NOMO-1 treated with dmso at 0.1 percent for 144 hours (cell line): ENCODE data around the gene VWF.

Source experiments
- DNase-seq: peaks from one replicate; lab custom pipeline; 2025; ENCODE audit not compliant: unreplicated experiment; lab: John Stamatoyannopoulos, UW

The VWF gene

DNA sequence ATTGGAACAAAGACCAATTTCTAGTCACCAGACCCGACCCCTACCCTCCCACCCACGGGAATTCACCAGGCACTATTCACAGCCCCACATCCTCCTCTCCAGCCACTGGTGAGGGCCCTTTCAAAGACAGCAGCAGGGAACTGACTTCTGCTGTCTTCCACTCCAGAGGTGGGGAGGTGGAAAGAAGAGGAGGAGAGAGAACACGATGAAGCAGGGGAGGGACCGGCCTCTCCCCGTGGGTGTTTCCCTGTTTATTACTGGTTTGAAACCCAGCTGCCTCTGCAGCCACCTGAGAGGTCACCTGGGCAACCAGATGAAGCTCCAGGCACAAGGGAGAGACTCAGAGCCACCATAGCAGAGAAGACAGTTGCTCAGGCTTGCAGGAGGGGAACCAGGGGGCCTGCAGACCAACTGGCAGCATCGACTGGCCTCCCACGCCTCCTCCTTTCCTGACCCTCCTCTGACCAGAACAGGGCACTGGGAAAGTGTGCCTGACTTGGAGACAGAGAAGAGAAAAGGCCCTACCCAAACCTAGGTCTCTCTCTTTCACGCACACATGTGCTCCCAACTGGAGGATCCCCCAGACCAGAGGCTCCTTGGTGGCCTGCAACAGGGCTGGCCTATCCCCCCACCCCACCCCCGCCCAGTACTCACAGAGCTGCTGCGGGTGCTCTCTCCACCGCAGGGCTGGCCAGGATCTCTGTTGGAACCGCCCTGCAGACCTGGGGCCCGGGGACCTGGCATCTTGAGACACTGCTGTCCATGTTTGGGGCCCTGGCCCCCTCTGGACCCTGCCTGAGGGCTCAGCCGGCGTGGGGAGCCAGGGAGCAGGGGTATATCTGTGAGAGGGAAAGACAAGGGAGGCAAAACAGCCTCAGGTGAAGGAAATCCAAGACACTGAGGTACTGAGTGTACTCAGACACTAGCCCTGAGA, 202.2 kb downstream of the VWF start:
- no peak for DNase-seq

DNA sequence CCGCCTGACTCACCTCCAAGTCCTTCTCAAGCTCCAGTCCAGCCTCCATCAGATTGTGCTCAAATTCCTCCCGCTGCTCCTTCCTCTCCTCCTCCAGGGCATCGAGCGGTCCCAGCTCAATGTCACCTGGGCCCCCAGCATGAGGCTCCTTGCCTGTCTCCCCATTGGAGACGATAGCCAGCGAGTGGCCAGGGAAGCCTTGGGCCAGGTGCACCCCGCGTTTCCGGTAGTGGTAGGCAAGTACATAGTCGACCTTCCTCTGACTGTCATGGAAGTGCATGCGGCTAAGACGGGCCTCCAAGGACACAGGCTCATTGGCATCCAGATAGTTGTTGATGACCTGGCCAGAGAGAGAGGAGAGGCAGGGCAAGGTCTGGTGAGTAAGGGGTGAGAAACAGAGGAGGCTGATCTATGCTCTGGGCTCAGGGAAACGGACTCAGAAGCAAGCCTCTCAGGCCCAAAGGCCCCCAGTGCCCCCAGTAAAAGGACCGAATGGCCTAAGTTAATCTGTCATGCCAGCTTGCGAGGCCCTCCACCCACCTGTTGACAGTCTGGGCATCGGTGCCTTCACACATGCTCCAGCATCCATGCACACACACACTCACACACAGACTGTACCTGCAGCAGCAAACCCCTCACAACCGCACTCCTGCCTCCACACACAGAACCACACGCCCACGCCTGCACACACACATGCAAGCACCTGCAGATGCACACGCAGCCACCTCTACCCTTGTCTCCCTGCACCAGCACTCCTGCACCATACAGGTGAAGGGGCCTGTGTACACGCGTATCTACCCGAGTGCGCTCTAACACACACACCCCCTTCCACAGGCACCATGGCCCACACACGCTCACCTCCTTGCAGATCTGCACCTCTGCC, 203.2 kb downstream of the VWF start:
- no peak for DNase-seq

DNA sequence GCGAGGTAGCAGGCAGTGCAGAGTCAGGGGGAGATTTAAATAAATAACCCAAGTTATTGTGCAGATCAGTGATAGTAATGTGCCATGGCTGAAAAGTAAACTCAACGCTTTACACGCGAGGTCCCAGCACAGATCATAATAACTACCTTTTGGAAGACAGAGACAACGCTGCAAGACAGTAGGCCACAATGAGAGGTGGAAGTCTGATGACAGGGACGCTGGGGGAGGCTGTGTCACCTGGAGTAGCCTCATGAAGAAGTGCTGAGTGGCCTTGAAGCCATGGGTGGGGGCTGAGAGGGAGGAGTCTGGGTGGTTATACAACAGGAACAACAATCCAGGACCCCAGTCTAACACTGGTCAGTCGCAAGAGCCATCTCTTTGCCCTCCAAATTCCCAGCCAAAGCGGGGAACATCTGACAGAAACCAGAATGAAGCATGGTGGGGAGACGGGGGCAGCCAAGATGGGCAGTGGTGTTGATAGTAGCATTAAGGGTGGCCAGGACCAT, 207.6 kb downstream of the VWF start:
- DNase-seq, result no peak

DNA sequence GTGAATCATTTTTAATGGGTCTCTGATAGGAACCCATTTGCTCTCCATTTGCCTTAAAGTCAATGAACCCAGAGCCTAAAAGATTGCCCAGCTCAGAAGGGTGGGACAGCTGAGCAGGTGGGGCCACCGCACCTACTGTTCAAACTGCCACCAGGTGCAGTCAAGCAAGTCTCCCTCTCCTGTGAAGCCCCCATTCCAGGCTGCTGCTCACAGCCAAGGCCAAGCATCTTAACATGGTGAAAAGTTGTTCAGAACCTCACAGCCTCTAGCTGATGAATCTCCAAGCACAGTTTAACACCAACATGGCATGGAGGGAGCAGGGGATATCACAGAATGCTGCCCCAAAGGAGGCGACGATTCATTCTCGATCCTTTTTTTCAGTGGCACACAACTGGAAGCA, 209.0 kb downstream of the VWF start:
- DNase-seq, result no peak

DNA sequence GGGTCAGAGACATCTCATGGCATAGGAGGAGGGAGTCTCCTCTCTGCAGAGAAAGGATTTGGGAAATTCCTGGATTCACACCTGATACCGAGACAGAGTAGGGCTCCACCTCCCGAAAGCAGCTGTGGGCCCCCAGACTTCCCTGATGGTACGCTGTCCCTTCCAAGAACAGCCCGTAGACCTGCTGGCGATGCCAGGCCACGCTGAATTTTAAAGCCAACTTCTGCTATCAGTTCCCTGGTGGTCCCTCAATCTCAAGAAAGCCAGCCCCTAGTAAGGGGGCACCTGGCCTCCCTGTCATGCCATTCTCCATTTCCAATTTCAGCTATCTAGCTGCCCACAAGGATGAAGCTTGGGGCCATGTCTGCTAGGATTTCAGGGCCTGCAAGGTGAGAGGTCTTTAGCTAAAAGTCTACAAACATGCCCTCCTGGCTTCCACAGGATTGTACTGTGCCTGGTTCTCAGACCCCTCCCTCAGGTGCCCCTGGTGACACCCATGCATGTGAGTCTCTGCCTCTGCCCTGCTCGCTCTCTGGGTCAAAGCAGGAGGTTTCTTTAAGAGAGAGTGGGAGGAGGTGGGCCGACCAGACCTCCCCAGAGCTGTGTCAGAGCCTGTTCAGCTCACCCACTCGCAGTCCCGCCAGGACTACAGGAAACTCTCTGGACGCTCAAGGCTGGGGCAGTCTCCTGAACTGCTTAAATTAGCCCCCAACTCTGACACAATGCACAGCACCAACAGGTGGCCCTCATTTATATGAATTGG, 209.9 kb downstream of the VWF start:
- DNase-seq, result no peak

DNA sequence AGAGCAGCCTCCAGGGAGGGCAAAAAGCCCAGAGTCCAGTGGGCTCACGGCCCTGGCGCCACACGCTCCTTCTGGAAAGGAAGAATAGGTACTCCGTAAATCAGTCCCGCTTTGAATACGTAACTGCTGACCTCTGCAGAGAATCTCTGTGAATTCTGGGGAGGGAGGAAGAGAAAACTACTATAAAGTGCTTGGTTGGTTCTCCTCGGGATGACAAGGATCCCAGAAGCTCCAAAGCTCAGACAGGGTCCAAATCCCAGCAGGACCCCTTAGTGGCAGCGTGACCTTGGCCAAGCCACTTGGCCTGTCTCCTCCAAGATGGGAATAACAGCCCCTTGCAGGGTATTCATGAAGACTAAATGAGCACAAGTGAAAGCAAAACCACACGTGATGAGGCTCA, 211.1 kb downstream of the VWF start:
- no peak for DNase-seq

DNA sequence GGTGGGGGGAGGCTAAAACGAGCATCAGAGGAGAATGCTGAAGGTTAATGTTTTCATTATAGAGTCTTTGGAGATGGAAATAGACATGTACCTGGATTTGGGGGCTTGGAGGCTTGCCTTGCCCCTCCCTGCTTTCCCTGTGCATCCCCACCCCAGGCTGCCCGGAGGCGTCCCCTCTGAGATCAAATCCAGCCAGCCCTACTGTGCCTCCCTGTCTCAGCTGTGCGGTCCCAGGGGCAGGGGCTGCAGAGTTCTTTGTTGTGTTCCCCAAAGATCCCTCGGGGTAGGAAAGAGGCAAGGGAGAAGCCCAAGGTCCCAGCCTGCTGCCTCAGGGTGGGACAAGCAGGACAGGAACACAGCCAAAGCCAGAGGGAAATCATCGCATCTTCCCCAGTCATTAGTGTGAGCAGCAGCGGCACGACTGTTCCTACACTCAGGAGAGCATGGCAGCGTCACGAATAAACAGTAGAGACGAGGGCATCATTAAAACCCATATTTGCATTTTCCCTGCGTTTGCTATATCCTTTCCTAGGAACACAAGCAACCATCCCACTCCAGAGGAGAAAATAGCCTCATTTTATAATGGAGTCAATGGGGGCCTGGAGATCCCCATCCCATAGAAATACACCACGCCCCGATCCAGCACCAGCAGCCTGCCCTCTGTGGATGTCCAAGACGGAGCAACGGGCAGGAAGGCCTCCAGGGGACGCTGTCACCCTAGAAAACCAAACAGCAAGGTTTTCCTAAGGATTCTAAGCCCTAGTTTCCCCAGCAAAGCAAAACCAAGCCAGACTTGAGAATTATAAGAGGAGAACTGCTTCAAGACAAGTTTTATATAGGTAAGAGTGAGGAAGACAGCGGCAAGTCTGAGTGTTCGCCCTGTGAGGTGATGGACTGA, 211.8 kb downstream of the VWF start:
- no peak for DNase-seq

DNA sequence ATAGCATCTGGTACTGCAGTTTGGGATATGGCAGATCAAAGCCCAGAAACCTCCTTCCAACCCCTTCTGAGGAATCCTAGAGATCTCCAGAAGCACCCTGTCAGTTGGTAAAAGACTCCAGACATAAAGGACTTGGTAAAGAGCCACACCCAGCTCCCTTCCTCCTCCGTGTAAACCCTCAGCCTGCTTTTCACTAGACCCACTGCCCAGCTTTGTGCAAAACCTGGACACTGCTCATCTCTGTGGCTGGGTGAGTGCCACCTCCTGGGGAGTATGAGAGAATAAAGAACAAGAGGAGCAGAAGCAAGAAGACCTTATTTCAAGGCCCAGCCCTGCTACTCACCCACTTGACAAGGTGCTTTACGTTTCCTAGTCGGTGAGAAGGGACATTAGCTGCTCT, 212.5 kb downstream of the VWF start:
- no peak for DNase-seq

DNA sequence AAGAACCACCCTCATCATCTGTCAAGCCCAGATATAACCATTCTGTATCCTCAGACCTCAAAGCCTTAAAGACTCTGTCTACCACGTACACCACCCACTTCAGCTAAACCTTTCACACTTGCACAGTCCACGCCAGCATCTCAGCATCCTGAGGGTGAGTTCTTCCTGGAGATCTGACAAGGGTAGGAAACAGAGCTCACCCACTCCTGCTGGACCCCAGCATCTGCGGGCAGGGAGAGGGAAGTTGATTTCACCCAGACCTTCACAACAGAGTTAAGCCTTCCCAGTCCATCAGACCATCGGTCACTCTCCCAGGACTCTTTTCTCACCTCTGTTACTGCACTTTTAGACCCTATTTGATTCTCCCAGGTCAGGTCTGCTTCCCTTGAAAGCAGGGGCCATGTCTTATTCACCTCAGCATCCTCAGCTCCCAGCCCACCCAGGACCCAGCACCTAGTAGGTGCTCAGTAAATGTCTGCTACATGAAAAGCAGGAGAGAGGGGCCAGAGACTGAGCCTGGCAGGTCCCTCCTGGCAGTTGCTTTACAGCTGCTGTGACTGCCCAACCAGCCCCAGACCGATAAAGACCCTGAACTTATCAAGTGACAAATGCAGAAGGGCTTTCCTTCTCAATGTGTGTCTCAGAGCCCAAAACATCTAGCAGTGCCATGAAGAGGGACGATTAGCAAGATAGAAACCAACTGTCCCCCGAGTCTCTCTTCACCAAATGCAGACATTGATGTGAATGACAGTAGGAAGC, 213.5 kb downstream of the VWF start:
- DNase-seq, result no peak

DNA sequence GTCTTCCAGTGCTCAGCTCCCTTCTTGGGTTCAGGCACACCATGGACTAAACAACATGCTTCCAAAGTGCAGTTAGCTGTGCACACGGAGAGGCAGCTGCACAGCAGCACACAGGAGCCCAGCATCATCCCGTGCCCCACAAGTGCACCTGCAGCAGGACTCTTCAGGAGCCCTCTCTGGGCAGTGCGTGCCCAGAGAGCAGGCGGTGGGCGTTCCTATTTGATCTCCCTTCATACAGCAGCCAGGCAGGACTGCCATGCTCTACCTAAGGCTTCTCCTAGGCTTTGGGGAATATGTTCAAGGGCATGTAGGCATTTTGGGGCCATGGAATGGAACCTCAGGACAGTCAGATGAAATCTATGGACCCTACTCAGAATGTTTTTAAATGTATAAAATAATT, 214.9 kb downstream of the VWF start:
- DNase-seq, result no peak

DNA sequence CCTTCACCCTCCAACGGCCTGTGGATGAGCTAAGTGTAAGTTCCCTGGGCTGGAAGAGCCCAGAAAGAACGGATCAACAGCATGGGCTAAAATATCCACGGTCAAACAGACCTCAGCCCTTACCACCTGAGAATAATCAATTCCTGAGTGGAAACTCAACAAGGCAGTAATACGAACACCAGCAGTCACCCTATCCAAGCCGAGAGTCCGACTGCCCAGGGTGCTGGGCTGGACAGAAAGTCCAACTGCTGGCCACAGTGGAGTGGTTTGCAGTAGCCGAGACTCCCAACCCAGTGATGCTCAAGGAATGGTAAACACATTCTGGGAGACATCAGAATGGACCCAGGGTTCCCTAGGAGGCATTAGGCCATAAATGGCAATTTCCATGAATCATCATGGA, 216.2 kb downstream of the VWF start:
- no peak for DNase-seq

DNA sequence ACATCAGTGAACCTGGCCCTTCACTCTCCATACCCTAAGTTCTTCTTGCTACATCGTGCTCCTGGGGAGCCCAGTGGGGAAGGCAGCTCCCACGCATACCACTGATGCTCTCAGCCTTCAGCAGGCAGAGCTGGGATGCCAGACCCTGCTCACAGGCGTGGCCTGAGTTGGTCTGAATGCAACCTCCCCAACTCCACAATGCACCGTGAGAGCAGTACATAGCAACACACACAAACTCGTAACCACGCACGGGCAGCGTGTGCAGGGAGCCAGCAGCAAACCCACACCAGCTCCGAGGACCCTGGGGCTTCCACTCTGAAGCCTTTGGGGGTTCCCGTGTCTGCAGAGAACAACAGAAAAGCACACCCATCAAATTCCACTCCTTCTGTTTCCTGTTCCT, 216.7 kb downstream of the VWF start:
- DNase-seq, result no peak

DNA sequence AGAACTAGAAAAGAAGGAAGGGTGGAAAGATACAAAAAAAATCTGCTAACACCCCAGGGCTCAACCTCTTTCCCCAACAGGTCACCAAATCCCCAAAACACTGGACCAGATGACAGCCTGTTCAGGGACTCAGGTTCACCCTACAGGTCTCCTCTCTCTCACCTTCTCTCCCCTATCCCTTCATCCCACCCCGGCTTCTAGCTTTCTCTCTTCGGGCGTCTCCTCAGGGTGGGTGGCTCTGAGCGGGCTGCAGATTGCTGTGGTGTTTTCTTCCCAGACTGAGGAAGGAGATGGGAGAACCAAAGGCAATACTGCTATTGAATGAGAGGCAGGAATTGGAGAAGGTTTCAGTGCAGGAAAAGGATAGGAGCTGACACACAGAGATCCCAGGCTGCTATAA, 218.7 kb downstream of the VWF start:
- no peak for DNase-seq

DNA sequence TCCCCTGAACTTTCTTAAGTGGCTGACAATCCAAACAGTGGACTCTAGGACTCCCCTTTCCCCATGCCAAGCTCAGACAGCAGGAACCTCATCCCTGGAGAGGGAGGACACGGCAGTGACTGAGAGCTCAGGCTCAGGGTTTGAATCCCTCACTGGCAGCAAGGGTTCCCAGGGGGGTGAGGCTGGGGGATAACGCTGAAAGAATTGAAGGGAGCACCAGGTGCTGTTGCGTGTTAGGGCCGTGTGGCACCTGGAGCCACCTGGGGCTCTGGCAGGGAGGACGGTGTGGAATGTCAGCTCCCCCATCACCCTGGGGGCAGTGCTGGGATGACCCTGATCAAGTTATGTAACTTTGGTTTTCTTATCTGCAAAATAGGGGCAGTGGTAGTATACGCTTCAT, 219.5 kb downstream of the VWF start:
- no peak for DNase-seq

DNA sequence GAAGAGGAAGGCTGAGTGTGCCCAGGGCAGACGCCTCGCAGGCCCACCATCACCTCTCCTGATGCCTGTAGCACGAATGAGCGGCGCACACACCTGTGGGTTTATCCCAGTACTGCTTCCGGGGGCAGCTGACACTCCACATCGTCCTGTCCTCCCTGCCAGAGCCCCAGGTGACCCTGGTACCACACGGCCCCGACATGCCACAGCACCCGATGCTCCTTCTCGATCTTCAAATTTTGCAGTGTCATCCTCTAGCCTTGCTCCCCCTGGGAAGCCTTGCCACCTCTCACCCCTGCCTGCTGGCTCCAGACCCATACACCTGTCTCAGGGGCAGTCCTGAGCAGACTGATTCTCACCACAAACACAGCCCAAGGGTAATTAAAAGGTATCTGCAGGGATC, 220.0 kb downstream of the VWF start:
- DNase-seq, result no peak

DNA sequence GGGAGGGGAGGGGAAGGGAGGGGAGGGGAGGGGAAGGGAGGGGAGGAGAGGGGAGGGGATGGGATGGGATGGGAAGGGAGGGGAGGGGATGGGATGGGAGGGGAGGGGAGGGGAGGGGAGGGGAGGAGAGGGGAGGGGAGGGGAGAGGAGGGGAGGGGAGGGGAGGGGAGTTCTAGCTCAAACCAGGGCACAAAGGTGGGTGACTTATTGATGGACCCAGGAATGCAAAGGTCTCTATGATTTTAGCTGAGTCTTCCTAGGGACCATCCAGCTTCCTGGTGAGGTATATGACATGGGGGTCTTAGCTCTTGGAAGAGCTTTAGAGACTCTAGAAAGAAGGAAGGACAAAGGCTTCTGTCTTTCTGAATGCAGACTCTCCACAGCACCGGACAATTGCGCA, 221.7 kb downstream of the VWF start:
- no peak for DNase-seq

DNA sequence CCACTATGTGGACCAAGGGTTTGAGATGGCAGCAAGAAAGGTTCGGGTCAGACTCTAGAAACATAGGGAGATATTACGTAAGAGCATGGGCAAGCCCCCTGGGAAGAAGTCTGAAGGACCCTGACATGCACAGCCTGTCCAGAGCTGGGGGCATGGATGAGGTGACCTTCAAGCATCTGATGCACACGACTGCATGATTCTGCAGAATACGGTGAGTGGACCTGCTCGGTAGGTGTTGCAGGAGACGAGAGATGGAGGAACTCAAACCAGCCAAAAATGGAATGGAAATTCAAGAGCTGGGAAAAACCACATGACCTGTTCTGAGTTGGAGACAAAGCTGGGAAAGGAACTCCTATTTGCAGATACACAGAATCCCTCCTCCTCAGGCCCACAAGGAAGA, 223.1 kb downstream of the VWF start:
- DNase-seq, result no peak

DNA sequence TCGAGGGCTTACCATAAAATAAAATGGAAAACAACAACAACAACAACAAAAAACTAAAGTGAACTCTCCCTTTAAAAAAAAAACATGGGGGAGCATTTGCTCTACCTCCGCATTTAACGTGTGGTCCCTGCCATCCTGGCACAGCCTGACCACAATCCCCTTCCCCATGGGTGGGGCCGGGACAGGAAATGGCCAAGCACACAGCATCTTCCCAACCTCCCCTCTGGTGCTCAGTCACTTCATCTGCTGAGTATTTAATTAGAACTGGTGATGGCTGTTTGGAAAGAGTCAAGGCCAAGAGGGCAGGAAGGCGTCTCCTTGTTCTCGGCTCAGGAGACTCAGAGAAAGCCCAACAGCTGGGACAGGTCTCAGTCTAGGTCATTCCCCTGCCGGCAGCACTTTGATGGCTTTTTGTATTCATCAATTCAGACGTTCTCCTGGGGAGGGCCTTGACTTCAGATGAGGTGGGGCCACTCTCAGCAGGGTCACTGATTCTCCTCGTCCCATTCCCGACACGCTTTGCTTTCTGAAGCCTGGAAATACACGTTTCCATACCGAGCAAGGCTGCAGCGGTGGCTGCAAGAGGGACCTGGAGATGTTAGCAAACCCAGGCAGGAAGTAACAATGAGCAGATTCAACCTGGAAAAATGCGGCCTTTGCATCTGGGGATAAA, 223.8 kb downstream of the VWF start:
- DNase-seq, result no peak

DNA sequence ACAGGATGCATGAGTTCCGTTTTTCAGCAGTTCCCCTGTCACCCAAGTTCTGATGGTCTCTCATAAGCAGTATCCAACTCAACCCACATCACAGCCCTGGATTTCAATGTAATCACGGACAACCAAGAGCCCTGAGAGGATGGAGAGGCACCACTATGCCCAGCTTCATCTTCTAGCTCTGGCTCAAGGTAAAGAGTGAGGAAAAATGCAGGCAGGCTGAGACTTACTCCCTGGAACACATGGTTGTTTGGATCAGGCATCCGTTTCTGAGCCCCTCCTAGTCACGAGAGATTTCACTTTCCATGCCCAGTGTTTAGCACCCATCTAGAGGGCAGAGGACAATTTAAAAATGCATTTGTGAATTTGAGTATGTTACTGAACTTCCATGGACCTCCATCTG, 224.4 kb downstream of the VWF start:
- no peak for DNase-seq
